Renal cortex interstitium (tissue), 11 donors: Measurements from ENCODE around the gene BAIAP2L2. TPM values are rescaled to one million over a fixed set of nuclear protein-coding genes. Genes with fewer than 3 reads are reported as not detected.
"Not testable (repeated sequence)": the region's sequence is repeated elsewhere in the genome, so short reads cannot be mapped to it uniquely, and the experiment has no call there.

Experiments used
- DNase-seq, 11 donors: peaks; one replicate each; pipeline ENCODE4 v3.0.0-alpha.2; 2013; ENCODE audit warnings: low read depth in 9 of 11, low spot score in 4 of 11; ENCODE audit errors: extremely low read depth in 1 of 11
- polyA plus RNA-seq, 3 donors: library from polyadenylated mRNA; unstranded; fragments of 120-200 nt; gene quantifications; one replicate each; pipeline ENCODE4 v1.2.1, GENCODE V29; 2013; ENCODE audit not compliant: insufficient read length in 3 of 3

The BAIAP2L2 gene
- polyA plus RNA-seq, 3 donors = 5.8 to 11.3 (median 7.5) TPM

DNA sequence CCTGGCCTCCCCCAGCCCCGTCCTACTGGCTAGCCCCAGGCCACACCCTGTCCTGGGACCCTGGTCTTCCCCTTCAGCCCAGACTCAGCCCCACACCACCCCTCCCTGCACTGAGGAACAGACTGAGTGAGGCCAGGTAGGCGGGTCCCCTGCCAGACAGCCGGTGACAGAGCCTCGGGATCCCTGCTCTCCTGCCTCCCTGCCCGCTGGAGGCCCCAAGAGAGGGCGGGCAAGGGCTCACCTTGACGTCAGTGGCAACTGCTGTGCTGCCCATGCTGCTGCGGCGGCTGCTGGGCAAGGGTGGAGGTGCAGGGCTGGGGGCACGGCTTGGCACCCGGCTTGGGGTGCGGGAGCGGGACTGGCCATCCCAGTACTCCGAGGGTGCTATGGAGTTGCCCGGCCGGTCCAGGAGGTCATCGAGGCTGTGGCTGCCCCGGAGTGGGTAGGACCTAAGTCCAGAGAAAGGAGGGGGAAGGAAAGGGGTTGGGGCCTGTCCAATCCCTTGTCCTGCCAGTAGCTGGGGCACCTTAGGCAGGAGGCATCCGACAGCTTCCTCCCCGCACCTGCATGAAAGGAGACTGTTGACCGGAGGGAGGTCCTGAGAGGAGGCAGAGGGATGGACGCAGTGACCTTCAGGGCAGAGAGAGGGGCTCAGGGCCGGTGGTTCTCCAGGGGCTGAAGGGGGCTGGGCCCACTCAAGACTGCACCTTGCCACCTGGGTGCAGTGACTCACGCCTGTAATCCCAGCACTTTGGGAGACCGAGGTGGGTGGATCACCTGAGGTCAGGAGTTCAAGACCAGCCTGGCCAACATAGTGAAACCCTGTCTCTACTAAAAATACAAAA lies 24.3 kb downstream of the BAIAP2L2 start:
- DNase-seq = no peak

DNA sequence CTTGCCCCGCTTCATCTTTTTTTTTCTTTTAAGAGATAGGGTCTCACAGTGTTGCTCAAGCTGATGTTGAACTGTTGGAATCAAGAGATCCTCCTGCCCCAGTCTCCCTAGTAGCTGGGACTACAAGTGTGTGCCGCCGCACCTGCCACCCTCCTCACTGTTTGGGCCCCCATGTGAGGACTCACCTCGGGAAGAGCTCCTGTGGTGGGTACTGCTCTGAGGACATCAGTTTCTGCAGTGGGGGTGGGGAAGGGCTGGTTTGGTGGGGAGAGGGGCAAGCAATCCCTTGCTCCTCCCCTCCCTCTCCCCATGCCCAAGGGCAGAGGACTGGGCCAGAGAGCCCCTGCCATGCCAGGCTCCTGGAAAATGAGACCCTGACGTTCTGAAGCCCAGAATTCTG lies 25.0 kb downstream of the BAIAP2L2 start:
- no peak for DNase-seq

DNA sequence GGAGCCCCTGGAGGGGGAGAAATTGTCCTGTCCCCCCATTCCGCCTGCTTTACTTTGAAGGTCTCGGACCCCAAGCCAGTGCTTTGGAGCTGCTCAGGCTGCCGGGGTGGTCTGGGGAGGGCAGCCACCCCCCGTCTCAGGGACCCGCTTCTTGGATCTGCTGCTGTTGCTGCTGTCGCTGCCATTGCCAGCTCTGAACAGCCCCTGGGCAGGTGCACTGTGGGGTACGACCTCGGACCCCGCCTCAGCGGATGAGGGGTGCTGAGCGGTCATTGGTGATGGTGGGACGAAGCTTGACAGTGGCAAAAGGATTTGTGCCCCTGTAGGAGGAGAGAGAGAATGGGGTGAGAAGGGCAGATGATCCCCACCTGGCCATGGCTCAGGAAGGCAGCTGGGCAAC lies 25.4 kb downstream of the BAIAP2L2 start:
- DNase-seq = no peak

DNA sequence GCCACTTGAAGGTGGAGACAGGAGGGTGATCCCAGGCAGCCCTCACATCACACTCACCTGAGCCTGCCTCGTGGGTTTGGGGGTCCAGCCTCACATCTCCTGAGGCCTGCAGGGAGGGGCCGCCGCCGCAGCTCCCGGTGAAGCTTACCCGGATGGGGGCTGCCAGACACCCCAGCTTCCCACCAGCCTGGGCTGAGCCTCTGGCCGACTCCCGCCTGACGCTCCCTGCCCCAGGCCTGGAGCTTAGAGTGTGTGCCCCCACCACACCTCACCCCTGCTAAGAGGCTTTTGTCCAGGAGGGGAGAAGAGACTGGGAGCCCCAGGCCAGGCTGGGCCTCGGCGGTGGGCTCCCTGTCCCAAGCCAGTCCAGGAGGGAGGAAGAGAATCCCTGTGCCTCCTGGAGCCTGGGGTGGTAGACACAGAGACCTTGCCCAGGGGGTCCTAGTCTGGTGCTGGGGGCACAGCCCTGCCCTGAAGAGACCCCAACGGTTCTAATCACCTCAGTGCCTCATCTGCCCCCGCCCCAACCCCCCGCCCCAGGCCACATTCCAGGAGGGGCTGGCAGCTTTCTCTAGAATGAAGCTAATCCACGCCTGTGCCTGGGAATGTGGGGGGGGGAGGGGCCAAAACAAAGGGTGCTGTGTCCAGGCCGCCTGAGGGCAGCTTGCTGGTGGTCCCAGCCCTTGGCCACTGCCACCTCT lies 26.4 kb downstream of the BAIAP2L2 start, which contains the start of gene SLC16A8:
Gene SLC16A8, minus strand, starts transcription at position 254 of the 701 bp plus-strand sequence. CDS start 1,311 bp downstream, outside the sequence.
- no peak for DNase-seq

DNA sequence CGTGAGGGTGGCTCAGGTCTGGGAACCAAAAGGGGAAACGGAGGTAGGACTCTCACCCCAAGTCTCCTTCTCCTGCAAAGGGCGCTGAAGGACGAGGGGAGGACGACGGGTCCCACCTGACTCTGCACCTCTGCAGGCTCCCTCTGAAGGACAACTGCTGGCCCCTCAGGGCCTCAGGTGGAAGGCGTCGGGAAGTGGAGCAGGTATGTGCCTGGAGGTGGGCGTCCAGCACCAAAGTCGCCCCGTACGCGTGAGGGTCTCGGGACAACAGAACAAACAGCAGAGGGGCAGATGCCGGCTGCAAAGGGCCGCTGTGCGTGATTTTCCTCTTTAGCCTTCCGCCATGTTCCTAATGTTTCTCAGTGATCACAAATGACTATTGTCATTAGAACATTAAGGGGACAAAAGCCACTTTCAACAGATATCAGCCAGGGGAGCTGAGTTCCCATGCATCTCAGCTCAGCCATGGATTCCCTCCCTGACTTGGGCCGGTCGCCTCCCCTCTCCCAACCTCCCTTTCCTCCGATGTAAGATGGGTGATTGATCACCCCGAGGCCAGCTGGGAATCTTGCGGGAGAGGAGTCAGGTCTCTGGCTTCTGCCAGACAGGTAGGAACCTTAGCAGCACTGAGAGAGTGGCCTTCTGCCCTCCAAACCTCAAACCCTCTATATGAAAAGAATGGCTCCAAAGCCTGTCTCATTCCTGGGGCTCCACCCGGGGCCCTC lies 27.3 kb downstream of the BAIAP2L2 start:
- DNase-seq = no peak

DNA sequence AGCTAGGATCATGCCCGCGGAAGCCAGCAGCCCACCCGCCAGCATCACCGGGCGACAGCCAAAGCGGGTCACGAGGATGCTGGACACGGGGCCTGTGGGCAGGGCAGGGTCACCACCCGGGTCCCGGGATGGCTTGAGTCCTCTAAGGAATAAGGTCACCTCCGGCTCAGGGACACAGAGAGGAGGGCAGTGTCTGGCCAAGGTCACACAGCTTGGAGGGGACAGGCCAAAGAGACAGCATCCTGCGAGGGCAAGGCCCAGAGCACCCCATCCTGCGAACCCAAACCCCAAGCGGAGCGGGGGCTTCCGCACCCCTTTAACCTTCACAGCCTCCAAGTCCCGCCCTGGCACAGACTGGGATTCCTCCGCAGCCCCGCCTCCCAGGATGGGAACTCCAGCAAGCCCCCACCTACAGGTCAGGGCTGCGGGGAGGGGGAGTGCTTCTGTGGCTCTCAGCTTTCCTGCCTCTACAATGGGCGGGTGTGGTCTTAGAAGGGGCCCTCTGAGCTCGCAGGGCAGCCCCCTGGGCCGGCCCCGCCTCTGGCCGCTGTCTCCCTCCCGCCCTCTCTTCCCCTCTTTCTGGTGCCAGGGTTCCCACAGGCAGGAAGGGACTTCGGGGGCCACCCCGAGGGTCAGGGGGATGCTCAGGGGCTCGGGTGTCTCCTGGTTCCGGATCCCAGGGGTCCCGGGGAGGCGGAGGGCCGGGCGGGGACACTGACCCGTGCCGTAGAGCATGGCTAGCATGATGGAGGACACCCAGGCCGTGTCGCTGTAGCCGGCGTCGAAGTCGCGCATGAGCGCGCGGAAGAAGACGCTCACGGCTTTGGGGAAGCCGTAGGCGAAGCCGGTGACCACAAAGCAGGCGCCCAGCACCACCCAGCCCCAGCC lies 28.3 kb downstream of the BAIAP2L2 start:
- DNase-seq = no peak

DNA sequence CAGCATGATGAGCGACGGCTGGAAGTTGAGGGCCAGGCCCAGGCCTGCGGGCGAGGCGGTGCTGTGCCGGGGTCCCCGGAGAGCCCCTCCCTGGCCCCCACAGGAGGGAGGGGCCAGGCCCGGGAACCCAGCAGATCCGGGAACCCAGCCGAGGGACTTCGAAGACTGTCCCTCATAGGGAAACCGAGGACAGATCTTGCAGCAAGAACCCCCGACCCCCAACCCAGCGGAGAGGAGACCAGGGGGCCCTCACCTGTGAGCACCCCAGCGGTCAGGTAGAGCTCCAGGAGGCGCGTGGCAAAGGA lies 28.9 kb downstream of the BAIAP2L2 start:
- DNase-seq = no peak

DNA sequence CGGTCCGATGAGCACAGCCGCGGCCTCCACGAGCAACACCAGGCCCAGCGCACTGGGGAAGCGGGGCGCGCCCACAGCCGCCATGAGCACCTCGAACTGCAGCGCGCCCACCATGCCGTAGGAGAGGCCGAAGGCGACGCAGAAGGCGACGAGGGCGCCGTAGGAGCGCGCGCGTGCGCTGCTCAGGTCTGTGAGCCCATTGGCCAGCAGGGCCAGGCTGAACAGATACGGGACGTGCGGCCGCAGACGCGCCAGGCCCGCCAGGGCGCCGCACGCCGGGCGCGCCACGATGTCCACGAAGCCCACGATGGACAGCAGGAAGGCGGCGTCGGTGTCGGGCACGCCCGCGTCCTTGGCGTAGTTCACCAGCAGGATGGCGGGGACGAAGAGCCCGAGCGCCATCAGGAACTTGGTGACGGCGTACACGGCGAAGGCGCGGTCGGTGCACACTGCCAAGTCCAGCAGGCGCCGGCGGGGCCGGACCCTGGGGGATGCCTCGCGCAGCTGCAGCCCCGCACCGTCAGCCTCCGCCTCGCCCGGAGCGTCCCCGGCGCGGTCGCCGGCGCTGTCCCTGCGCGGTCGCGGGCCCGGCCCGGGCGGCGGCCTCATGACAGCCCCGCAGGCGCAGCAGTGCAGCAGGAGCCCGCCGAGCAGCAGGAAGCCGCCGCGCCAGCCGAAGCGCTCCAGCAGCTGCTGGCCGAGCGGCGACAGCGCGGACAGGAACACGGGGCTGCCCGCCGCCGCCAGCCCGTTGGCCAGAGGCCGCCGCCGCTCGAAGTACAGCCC lies 29.4 kb downstream of the BAIAP2L2 start:
- DNase-seq = peak in 2 of 11 donors; percentile 20 to 42

DNA sequence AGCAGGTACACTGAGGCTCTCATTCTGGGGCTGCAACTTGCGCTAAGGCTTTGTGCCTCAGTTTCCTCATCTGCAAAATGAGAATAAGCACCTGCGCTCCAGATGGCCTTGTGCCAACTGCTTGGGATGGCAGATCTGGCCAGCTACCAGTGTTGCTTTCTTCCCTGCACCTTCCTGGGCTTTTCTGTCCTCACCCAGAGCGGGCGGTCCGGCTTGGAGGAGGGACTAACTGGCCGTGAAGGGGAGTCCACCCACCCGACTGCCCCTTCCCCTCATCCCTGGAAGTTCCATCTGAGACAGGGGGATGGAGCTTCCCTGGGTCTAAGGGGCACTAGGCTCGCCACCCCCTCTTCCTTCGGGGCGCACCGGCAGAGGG lies 30.0 kb downstream of the BAIAP2L2 start:
- DNase-seq = no peak

DNA sequence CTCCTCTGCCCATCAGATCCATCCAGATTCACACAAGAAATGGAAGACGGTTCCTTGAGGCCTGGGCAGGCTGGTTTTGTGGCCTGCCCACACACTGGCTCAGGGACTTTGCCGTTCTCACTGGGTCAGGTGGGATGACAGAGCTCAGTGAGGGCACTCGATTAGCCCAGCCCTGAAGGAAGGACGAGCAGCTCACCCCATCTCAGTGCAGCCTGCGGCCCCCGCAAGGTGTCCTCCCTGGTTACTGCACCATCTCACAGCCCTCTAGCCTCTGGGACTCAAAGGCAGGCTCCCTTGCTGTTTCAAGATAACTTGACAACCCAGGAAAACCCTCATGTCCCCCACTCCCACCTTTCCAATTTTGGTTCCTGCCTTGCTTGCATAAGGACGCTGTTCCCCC lies 30.7 kb downstream of the BAIAP2L2 start:
- no peak for DNase-seq

DNA sequence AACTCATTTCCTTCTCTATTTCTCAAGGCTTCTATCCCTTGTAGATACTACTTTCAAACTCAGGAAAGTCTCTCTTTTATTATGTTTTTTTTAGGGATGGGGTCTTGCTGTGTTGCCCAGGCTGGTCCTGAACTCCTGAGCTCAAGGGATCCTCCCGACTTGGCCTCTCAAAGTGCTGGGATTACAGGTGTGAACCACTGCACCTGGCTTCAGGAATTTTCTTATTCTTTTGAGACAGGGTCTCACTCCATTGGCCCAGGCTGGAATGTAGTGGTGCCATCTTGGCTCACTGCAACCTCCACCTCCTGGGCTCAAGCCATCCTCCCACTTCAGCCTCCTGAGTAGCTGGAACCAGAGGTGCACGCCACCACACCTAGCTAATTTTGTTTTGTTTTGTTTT lies 31.3 kb downstream of the BAIAP2L2 start:
- not testable (repeated sequence) for DNase-seq

DNA sequence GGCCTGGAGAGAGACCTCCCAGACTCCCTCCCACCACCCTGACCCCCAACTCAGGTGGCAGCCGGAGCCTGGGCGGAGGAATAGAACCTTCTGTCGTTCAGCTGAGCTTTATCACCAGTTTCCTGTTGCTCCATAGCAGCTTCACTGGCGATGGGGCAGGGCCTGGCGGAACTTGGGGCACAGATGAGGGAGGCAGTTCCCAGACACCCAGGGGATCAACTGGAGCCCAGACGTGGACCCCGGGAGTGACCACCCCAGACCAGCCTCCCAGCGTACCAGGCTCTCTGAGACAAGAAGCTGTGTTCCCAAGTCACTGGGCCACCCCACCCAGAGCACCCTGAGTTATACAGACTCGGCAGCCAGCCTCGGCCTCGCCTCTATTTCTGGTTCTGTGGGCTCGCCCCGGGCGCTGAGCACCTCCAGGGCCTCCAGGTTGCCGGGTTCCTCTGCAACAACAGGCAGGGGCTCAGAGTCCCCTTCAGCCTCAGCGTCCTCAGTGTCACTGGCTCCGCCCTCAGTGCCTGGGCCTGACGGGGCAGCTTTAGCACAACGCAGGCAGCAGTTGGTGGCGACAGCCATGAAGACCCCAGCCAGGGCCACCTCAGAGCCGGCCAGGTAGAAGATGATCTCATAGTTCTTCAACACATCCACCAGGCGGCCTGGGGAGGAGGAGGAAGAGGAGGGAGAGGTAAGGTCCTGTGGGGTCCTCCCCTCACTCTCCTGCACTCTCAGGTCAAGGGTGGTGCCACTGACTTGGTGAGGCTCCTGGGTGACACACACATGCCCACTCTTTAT lies 32.2 kb downstream of the BAIAP2L2 start:
- DNase-seq = no peak

DNA sequence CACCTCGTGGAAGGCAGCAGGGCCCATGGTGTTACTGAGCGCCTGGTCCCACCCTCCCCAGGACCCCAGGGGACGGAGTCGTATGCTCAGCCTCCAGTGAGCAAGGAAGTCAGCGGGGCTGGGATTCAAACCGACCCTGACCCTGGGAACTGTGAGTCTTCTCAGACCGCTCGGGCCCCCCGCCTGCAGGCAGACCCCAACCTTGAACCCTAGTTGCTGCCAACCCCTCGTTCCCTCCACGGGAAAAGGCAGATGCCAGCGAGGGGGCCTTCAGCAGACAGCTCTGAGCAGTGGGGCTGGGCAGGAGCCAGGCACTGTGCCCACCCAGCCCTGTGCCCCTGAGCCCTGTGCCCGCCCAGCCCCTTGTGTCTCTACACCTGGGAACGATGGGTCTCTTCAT lies 32.9 kb downstream of the BAIAP2L2 start:
- DNase-seq = no peak

DNA sequence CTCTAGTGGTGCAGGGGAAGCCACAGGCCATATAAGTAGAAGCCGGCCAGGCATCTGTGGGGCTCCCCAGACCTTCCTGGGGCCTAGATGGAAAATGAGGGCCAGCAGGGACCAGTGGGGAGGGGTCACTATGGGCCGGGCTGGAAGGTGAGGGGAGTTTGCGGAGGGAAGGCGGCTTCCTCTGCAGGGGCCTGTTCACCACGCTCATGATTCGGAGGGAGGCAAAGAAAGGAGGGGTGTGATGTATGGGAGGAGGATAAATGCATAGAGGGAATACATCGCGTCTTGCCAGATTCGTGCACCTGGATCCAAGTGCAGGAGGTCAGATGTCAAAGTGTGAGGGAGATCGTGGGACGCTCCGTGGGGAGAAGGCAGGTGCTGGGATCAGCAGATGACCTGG lies 33.4 kb downstream of the BAIAP2L2 start:
- DNase-seq = no peak

DNA sequence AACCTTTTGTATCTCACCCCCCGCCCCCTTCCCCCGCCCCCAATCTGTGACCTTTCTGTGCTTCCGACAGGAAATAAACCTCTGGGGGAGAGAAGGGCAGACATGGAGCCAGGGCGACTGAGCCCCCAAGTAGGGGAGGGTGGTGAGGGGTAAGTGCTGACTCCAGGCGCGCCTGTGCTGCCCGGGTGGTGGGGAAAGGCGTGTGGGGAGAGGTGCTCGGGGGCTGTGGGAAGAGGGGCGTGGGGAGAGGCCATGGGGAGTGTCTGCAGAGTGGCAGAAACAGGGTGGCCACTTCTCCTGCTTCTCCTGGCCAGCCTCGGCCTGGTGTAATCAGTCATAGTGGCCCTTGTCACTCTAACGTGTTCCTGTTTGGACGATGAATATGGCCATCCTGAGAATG lies 34.5 kb downstream of the BAIAP2L2 start:
- no peak for DNase-seq

DNA sequence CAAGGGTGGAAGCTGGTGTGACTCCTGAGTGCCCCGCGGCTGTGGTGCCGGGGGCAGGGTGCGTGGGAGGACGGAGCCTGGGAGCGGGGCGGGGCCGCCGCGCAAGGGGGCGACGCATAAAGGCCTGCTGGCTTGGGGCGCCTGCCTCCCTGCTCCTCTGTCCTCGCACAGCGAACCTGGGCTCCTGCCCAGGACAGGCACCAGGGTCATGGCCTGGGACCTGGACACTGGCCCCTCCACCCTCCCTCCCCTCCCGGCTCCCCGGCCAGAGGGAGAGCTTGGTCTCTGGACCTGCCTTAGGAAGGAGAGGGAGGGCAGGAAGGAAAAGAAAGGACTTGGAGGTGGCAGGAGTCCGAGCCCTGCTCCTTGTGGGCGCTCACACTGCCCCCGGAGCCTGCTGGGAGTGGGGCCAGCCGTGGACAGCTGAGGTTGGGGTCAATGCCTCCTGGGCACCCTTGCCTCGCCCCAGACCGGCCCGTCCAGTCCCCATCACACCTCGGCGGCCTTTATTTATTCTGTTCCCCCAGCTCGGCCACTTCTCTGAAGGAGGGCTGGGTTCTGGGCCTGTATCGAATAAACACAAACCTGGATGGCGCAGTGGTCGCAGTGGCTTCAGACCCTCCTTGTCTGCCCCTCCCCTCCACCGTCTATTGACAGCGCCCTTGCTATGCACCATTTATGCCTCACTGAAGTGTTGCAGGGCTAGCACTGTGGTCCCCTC lies 35.2 kb downstream of the BAIAP2L2 start:
- no peak for DNase-seq
